Cardiac muscle cell (in vitro differentiated cells and primary cell): ENCODE data around the gene LPIN2. TPM values are rescaled to one million over a fixed set of nuclear protein-coding genes. Genes with fewer than 3 reads are reported as not detected.
A peak's percentile ranks its signal among the peaks of the same experiment; 100 is the strongest.

Experiments
- DNase-seq, 2 donors: peaks; one replicate each; pipeline versions ENCODE4 v3.0.0 to v3.0.0-alpha.2; 2010 to 2017; ENCODE audit warnings: low read depth in 1 of 2, low spot score in 1 of 2
- H3K27ac ChIP-seq: fragments of 200-600 bp; sonication (generic); 2 replicates; pipeline ENCODE4 v1.5.1; 2016
- H3K27me3 ChIP-seq: fragments of 200-600 bp; sonication (generic); 2 replicates; pipeline ENCODE4 v1.6.0; 2016; ENCODE audit warnings: control low read depth
- H3K36me3 ChIP-seq: fragments of 200-600 bp; sonication (generic); 2 replicates; pipeline ENCODE4 v1.5.1; 2016; ENCODE audit warnings: control low read depth
- H3K4me1 ChIP-seq: fragments of 200-600 bp; sonication (generic); 2 replicates; pipeline ENCODE4 v1.8.1; 2017; ENCODE audit warnings: low read depth, mild to moderate bottlenecking, mixed run types
- H3K4me3 ChIP-seq: fragments of 200-600 bp; sonication (generic); 2 replicates; pipeline ENCODE4 v1.5.1; 2016; ENCODE audit warnings: mild to moderate bottlenecking
- H3K9me3 ChIP-seq: fragments of 200-600 bp; sonication (generic); 2 replicates; pipeline ENCODE4 v1.5.1; 2017; ENCODE audit warnings: low read depth, mild to moderate bottlenecking, control low read depth
- polyA plus RNA-seq: library from polyadenylated mRNA; unstranded; fragments of >200 nt; fragmentation: Nextera tagmentation; extraction: Ambion mirVana; gene quantifications from 2 replicates; pipeline ENCODE4 v1.2.1, GENCODE V29; 2016
- total RNA-seq: library from RNA; depleted of rRNA; stranded (reverse); fragments of >200 nt; gene quantifications from 2 replicates; pipeline ENCODE4 v1.2.3, GENCODE V29; 2016
- TF ChIP-seq, protein P1 (sequence below): IDR thresholded peaks from 2 replicates; pipeline ENCODE4 v1.5.1; 2012; ENCODE audit warnings: low read depth, mild to moderate bottlenecking, low read length

Gene LPIN2
- total and polyA plus RNA-seq, 2 experiments from 2014 or later: 18.1 to 50.8 TPM

DNA sequence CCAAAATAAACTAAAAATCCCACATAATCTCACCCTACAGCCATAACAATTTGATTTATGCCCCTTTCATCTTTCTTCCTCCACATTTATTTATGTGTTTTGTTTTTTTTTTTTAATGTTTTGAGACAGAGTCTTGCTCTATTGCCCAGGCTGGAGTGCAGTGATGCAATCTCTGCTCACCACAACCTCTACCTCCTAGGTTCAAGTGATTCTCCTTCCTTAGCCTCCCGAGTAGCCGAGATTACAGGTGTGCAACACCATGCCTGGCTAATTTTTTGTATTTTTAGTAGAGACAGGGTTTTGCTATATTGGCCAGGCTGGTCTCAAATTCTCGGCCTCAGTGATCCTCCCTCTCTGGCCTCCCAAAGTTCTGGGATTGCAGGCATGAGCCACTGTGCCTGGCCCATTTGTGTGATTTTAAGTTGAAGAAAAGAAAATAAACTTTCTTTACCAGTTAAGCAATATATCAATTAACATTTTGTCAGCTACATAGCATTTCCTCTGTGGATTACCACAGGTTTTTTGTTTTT is 35.9 kb upstream of the LPIN2 start:
- no peaks in the 10 kb centered on the region for H3K4me1 ChIP-seq
- DNase-seq: no peak
- no peaks in the 10 kb centered on the region for H3K36me3 ChIP-seq
- H3K27ac ChIP-seq: no peak overlapping the region
- TF ChIP-seq, protein P1, sequence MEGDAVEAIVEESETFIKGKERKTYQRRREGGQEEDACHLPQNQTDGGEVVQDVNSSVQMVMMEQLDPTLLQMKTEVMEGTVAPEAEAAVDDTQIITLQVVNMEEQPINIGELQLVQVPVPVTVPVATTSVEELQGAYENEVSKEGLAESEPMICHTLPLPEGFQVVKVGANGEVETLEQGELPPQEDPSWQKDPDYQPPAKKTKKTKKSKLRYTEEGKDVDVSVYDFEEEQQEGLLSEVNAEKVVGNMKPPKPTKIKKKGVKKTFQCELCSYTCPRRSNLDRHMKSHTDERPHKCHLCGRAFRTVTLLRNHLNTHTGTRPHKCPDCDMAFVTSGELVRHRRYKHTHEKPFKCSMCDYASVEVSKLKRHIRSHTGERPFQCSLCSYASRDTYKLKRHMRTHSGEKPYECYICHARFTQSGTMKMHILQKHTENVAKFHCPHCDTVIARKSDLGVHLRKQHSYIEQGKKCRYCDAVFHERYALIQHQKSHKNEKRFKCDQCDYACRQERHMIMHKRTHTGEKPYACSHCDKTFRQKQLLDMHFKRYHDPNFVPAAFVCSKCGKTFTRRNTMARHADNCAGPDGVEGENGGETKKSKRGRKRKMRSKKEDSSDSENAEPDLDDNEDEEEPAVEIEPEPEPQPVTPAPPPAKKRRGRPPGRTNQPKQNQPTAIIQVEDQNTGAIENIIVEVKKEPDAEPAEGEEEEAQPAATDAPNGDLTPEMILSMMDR: no peak
- H3K9me3 ChIP-seq: no peaks in the 10 kb centered on the region
- H3K27me3 ChIP-seq: no peaks in the 10 kb centered on the region
- no peak overlapping the region for H3K4me3 ChIP-seq

DNA sequence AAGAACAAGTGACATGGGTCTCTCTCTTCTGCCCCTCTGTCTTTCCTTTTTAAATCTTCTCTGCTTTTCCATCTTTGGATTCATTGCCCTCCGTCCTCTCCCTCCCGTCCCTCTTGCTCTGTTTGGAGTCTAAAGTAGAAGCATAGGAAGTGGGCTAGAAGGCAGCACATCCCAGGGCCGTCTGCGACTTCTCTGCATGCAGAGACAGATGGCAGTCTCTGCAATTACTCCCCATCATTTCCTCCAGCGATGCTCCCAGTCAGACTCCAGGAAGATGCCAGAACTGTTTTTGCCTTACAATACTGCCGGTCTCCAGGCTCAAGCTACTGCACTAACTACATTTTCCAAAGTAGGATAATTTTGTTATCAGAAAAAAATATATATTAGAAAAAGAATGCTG is 35.2 kb upstream of the LPIN2 start:
- Histone ChIP-seq H3K27ac (no peak overlapping the region), H3K4me3 (no peak overlapping the region), H3K4me1 (no peaks in the 10 kb centered on the region), H3K27me3 (no peaks in the 10 kb centered on the region), H3K36me3 (no peaks in the 10 kb centered on the region), H3K9me3 (no peaks in the 10 kb centered on the region)
- no peak for DNase-seq
- TF ChIP-seq, protein P1: no peak

DNA sequence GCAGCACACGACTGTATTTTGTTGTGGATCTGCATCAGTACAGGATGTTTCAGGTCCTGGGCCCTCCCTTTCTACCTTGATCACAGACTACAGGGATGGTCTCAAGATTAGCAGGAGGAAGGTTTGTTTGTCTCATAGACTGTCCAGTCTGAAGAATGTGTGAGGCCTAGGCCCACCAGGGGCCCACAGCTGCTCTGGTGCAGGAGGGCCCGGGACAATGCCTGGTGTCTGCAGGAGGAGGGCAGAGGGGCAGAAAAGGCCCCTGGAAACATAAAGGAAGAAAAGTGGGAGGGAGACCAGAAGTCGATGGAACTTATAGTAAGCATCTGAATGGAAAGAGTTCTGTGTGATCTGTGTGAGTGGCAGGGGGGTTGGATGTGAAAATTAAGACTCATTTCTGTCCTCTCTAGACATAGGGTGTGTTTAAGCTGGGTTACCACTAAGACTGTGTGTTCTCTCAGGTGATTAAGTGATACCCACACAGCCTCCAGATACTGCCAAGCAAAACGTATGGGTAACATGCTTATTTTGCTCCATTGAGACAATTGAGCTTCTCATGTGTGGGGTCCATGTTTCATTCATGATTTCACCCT is 33.4 kb upstream of the LPIN2 start:
- no peaks in the 10 kb centered on the region for H3K9me3 ChIP-seq
- peaks cover 8% of the 10 kb centered on the region for H3K4me1 ChIP-seq
- H3K4me3 ChIP-seq: no peak overlapping the region
- no peaks in the 10 kb centered on the region for H3K27me3 ChIP-seq
- H3K36me3 ChIP-seq: no peaks in the 10 kb centered on the region
- H3K27ac ChIP-seq: no peak overlapping the region
- no peak for DNase-seq
- TF ChIP-seq, protein P1: no peak

DNA sequence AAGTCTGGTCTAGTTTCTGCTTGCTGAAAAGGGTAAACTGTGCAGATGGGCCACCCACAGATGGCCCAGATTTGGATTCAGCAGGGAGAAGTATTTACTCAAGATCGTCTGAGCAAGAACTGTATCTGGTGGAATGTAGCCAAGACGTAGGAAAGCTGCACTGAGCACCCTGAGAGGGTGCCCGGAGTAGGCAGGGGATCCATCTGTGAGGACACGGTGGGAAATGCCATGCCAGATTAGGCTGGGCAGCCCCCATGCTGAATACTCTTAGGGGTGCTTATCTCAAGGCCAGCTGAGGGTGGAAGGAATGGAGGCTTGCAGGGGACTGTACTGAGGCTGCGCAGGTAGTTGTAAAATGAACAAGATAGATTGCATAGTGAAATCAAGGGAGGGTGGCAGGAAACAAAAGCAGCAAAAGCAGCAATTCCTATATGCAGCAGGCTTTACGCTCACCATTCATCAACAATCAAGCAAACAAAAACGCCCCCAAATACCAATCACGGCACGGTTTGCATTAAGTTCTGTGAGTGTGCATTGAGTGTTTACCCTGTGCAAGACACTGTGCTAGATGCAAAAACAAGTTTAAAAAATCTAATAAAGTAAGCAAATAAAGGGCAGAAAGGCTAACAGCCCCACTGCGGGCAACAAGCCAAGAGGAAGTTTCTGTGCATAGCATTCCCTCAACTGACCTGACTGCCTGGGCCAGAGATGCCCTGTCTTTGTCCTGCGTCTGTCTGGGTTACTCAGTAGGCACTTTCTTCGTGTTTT is 32.2 kb upstream of the LPIN2 start:
- no peak overlapping the region for H3K27ac ChIP-seq
- no peak overlapping the region for H3K4me3 ChIP-seq
- DNase-seq: peak in 1 of 2 donors; percentile 2
- H3K27me3 ChIP-seq: no peaks in the 10 kb centered on the region
- no peaks in the 10 kb centered on the region for H3K9me3 ChIP-seq
- H3K36me3 ChIP-seq: no peaks in the 10 kb centered on the region
- H3K4me1 ChIP-seq: peaks cover 8% of the 10 kb centered on the region
- TF ChIP-seq, protein P1: no peak

GRCh38 chr18:3042379-3042778 is 29.4 kb upstream of the LPIN2 start:
- H3K9me3 ChIP-seq: no peaks in the 10 kb centered on the region

More at GRCh38 chr18:3042379-3042778, 29.4 kb upstream of the LPIN2 start:
- DNase-seq: no peak
- Histone ChIP-seq H3K36me3 (no peaks in the 10 kb centered on the region), H3K4me1 (peaks cover 8% of the 10 kb centered on the region), H3K27ac (peak overlapping the region; percentile 7), H3K4me3 (no peak overlapping the region), H3K27me3 (no peaks in the 10 kb centered on the region)
- TF ChIP-seq, protein P1: no peak
